A673 (cell line): ENCODE results near the gene SCGB3A1.

Source experiments
- CTCF ChIP-seq: fragments of 300-800, 200-600 bp; sonication (generic); conservative IDR thresholded peaks from 2 replicates; pipeline ENCODE4 v1.5.1; 2017; ENCODE audit warnings: low read depth, mild to moderate bottlenecking, antibody characterized with exemption, low read length, moderate library complexity, mixed read lengths
- EZH2 ChIP-seq: fragments of 200-600 bp; sonication (generic); IDR thresholded peaks from 2 replicates; pipeline ENCODE4 v1.6.1; 2017; ENCODE audit warnings: borderline replicate concordance, low read depth, mild to moderate bottlenecking, mixed read lengths, antibody characterized with exemption, low read length; ENCODE audit not compliant: poor library complexity, severe bottlenecking

- no peak for TF ChIP-seq CTCF
- no peak for TF ChIP-seq EZH2
Observed at GRCh38 chr5:180548563-180548962, 42.7 kb downstream of the SCGB3A1 start.
